Activated T-helper 17 cell treated with anti-CD3 and anti-CD28 coated beads, Interleukin-2, amount 50 U/mL, for 72 hours (primary cell): ENCODE data around the gene LCLAT1. TPM values are rescaled to one million over a fixed set of nuclear protein-coding genes. Genes with fewer than 3 reads are reported as not detected.
A peak's percentile ranks its signal among the peaks of the same experiment; 100 is the strongest.

Experiments
- ATAC-seq: fragments of 150-1000 bp; cut with Tn5 transposase; replicated peaks from 2 replicates; pipeline ENCODE4 v1.10.0; 2021; ENCODE audit warnings: mild to moderate bottlenecking, moderate library complexity
- H3K27ac Mint-ChIP-seq: one replicate; pipeline ENCODE4 v1.8.0; 2022; ENCODE audit warnings: mixed read lengths
- H3K27me3 Mint-ChIP-seq: one replicate; pipeline ENCODE4 v1.8.0; 2022; ENCODE audit warnings: mixed read lengths
- H3K36me3 Mint-ChIP-seq: one replicate; pipeline ENCODE4 v1.8.0; 2022; ENCODE audit warnings: low read depth, mild to moderate bottlenecking, mixed read lengths
- H3K4me1 Mint-ChIP-seq: one replicate; pipeline ENCODE4 v1.8.0; 2022; ENCODE audit warnings: mixed read lengths
- H3K4me3 Mint-ChIP-seq: one replicate; pipeline ENCODE4 v1.8.0; 2022; ENCODE audit warnings: mild to moderate bottlenecking, mixed read lengths
- H3K9me3 Mint-ChIP-seq: one replicate; pipeline ENCODE4 v1.8.0; 2022; ENCODE audit warnings: mixed read lengths
- total RNA-seq, 2 donors: library from RNA; stranded (reverse); gene quantifications; one replicate each; pipeline ENCODE4 v1.2.3, GENCODE V29; 2022

LCLAT1 gene
- total RNA-seq, 2 donors from 2014 or later: 14.5 to 18.0 TPM

DNA sequence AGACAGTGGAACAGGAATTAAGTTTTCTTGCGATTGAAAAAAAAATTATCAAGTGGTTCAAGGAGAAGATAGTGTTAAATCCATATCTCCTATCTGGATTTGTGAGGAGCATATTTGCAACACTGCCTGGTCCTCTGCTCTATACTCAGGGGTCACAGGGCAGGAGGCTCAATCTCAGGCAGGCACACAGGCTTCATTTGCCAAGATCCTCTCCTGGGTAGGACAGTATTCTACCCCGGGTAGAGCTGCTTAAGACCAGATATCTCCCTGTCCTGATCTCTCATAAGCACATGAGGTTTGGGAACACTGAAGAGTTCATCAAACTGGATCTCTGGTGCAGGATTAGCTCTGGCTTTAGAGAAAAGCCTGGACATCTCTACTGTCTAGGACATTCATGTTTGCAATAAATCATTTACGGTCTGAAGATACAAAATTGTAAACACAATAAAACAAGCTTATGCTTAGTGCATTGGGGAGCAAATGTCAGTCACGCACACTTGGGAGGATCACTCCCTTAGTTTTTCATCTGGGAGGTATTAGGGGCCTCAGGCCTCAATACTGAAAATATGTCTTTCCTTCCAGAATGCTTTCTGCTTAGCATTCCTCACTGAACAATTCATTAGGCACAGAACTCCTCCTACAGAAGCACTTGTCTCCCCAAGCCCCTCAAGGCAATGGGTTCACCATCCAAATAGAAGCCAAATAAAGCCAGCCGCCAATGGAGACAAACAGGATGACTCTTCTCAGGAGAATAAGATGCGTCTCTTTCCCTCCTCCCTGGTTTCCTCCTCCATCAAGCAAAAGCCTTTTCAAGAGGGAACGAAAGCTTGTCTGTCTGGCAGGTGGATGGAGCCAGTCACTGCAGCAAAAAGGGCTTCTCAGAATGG lies 34.1 kb upstream of the LCLAT1 start:
- Mint-ChIP-seq H3K9me3 (no peaks in the 10 kb centered on the region), H3K36me3 (no peaks in the 10 kb centered on the region), H3K27ac (no peak overlapping the region), H3K27me3 (no peaks in the 10 kb centered on the region), H3K4me3 (no peak overlapping the region), H3K4me1 (peaks cover 17% of the 10 kb centered on the region)
- no peak for ATAC-seq

DNA sequence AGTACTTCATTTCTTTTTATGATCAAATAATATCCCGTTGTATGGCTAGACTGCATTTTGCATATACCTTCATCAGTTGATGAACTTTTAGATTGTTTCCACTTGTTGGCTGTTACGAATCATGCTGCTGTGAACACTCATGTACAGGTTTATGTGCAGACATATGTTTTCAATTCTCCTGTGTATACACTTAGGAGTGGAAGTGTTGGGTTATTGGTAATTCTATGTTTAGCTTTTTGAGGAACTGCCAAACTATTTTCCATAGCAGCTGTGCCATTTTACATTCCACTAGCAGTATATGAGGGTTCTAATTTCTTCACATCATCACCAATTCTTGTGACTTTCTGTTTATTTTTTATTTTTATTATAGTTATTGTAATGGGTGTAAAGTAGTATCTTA lies 32.1 kb upstream of the LCLAT1 start:
- Mint-ChIP-seq H3K27ac (no peak overlapping the region), H3K4me3 (no peak overlapping the region), H3K4me1 (peaks cover 10% of the 10 kb centered on the region), H3K36me3 (no peaks in the 10 kb centered on the region), H3K27me3 (no peaks in the 10 kb centered on the region), H3K9me3 (no peaks in the 10 kb centered on the region)
- ATAC-seq: no peak

DNA sequence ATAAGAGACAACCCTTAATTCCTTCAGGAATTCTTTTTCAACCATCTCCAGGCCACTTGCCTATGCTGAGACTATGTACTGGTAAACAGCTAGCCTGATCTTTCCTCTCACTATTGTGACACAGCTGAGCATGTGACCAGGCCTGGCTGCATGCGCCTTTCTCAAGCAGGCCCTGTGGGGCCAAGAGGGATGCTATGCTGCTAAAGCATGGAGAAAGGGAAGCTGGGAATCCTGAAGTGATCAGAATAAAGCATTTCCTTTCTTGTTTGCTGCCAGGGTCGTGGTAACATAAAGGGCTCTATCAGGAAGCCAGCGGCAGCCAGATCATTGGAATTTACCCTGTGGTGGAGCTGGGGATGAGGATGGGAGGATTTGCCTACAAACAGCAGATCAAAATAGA lies 29.8 kb upstream of the LCLAT1 start:
- Mint-ChIP-seq H3K9me3 (no peaks in the 10 kb centered on the region), H3K4me1 (peaks cover 16% of the 10 kb centered on the region), H3K36me3 (no peaks in the 10 kb centered on the region), H3K27ac (no peak overlapping the region), H3K27me3 (no peaks in the 10 kb centered on the region), H3K4me3 (no peak overlapping the region)
- ATAC-seq: no peak

DNA sequence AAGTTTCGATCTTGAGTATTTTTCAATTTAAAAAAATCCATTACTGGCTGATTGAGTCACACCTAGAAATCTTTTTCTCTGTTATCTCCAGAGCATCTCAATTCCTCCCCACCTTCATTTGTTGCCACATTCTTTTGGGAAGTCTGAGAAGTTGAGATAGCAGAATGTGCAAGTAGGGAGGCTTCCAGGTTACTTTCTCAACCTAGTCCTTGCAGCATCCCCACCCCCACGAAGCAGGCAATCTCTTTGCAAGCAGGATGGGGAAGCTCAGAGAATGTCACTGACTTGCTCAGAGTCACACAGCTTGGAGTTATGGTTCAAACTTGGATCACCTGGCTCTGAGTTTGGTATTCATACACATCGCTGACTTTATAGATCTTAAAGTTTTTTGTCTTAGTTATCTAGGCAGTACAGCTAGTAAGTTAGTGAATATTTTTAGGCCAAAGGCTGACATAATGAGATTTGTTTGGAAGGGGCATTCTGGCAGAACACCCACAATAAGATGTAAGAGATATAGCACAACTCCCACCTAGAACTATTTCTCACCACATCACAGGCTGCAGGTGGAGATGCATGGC lies 25.9 kb upstream of the LCLAT1 start:
- Mint-ChIP-seq H3K27ac (peak overlapping the region; percentile 94), H3K4me3 (peak overlapping the region; percentile 72), H3K4me1 (peaks cover 23% of the 10 kb centered on the region), H3K9me3 (no peaks in the 10 kb centered on the region), H3K36me3 (no peaks in the 10 kb centered on the region), H3K27me3 (no peaks in the 10 kb centered on the region)
- no peak for ATAC-seq

DNA sequence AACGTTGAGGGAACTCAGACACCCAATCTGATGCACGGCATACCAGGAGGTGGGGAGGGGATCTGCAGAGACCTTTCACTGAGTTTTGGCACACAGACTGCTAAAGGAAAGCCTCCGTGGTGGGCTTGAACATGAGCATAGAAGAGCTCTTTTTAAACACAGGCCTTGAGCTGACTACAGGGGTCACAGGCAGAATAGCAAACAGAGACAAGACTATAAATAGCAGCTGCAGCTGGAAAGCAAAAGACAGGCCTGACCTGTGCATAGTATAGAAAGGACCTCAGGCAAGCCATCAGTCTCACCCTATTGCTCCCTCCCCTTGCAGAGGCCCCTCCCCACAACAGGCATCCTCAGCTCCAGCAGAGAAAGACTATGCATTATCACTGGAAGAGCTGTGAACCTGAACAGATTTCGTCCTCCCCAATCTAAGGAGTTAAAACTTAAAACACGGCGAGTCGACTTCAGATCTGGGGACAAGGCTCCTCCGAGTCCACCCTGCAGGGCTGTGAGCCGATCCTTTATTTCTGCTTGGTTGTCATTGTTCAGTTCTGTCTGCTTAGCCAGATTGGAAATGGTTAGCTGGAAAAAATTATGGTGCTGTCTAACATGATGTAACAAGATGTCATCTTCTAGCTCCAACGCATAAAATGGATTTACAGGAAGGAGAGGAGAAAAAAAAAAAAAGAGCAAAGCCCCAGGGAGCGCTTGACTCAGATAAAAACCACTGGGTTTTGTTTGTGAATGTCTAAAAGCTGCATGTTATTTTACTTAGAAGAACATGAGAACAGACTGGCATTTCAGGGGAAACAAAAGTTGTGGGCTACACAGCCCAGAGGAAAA lies 25.2 kb upstream of the LCLAT1 start:
- Mint-ChIP-seq H3K4me1 (peaks cover 23% of the 10 kb centered on the region), H3K27ac (peak overlapping the region; percentile 94), H3K9me3 (no peaks in the 10 kb centered on the region), H3K27me3 (no peaks in the 10 kb centered on the region), H3K36me3 (no peaks in the 10 kb centered on the region), H3K4me3 (peak overlapping the region; percentile 72)
- peak; percentile 68 for ATAC-seq

DNA sequence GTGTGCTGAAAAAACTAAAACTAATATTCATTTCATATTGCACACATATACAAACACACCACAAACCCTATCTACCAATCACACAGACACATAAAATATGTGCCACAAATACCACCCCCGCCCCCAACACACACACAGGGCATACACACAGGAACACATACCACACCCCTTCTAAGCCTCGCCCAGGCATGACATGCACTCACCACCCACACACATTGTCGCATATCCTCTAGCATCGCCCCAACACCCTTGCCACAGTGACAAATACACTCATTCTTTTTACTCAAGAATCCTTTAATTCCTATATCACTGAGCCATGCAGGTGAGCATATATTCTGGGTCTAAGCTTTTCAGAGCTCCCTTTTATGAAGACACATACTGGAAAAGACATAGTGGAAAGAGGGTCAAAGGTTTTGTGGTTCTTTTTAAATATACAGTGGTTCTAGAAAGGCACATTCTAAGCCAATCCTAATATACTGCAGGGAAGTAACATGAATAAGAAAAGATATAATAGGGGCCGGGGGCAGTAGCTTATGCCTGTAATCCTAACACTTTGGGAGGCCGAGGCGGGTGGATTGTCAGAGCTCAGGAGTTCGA lies 24.5 kb upstream of the LCLAT1 start:
- ATAC-seq: peak; percentile 98
- Mint-ChIP-seq H3K27ac (peak overlapping the region; percentile 94), H3K4me1 (peaks cover 23% of the 10 kb centered on the region), H3K36me3 (no peaks in the 10 kb centered on the region), H3K9me3 (no peaks in the 10 kb centered on the region), H3K4me3 (peak overlapping the region; percentile 72), H3K27me3 (no peaks in the 10 kb centered on the region)

DNA sequence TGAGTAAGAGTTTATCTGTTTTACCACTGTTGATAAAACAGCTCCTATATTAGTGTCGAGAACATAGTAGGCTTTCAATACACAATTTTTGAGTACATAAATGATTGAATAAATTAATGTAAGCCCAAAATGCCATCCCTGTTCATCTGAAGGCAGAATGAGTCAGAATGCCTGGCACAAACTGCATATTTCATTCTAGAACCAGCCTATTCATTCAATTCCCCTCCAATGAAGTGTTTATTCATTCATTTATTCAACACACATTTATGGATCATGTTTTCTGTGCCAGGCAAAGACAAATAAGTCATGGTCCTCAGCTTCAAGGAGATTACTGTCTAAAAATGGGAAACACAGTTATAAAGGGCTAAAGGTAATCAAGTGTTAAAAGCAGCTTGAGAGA lies 22.8 kb upstream of the LCLAT1 start:
- no peaks in the 10 kb centered on the region for H3K36me3 Mint-ChIP-seq
- no peaks in the 10 kb centered on the region for H3K27me3 Mint-ChIP-seq
- H3K4me1 Mint-ChIP-seq: peaks cover 23% of the 10 kb centered on the region
- ATAC-seq: no peak
- no peak overlapping the region for H3K27ac Mint-ChIP-seq
- H3K4me3 Mint-ChIP-seq: no peak overlapping the region
- H3K9me3 Mint-ChIP-seq: no peaks in the 10 kb centered on the region

DNA sequence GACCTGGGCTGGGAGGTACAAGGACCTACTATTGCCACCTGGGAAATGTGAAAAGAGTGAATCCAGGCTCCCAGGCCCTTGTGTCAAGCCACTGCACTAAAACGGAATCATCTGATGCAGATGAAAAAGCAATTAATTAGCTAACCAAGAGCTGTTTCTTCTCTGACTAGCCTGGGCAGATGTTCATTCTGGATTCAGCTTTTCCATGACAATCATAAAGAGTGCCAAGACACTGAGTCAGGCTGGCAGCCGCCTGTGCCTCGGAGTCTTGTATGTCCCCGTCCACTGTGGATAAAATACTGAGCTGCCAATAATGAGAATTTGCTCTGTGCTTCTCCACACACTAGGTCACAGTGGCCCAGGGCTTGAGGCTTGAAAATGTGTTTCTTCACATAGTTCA lies 21.7 kb upstream of the LCLAT1 start:
- Mint-ChIP-seq H3K36me3 (no peaks in the 10 kb centered on the region), H3K9me3 (no peaks in the 10 kb centered on the region), H3K27ac (no peak overlapping the region), H3K4me3 (no peak overlapping the region), H3K27me3 (no peaks in the 10 kb centered on the region), H3K4me1 (peaks cover 23% of the 10 kb centered on the region)
- ATAC-seq: no peak

DNA sequence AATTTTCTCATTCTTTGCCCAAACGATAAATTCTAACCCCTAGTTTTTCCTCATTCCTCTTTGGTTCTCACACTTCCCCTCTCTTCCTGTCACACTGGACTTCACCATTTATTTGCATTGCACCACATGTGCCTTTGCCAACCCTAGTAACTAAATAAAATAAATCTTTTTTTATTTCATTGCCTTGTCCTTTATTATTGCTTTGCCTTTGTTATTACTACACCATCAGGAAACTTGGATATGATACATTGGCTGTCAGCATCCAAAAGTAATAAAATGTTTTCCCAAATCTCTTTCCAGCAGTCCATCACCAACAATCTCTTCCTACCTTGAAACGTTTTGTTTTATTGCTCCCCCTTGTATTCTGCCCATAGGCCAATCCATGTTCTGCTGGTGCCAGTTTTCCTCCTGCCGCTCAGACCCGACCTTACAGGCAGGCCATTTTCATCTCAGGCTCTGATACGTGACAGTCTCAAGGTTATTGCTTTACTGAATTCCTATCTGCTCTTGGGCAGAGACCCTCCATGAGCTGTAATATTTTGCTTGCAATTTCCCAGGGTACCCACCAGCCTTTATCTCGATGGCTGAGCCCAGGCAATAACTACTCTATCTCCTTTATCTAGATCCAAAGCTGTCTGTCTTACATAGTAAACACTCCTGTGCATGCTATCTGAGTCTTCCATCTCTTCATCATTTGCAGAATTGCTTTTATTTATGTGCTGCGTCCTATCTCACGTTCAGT lies 19.3 kb upstream of the LCLAT1 start:
- Mint-ChIP-seq H3K27me3 (no peaks in the 10 kb centered on the region), H3K4me1 (peaks cover 1% of the 10 kb centered on the region), H3K4me3 (no peak overlapping the region), H3K9me3 (no peaks in the 10 kb centered on the region), H3K27ac (peak overlapping the region; percentile 12), H3K36me3 (no peaks in the 10 kb centered on the region)
- ATAC-seq: no peak

DNA sequence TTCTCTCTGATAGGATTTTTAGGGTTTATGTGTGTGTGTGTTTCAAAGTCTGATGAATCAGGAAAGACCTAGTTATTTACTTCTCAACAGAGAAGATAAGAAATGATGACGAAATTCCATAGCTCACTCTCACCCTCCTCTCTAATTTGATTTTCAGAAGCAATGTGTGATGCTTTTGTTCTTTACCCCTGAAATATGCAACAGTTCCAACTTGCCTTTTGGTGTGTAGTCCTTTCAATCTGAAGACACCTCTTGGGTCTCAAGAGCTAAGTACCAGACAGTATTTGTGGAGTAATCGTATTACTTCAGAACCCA lies 18.7 kb upstream of the LCLAT1 start:
- peak; percentile 20 for ATAC-seq
- Mint-ChIP-seq H3K4me3 (peak overlapping the region; percentile 29), H3K4me1 (no peaks in the 10 kb centered on the region), H3K27ac (peak overlapping the region; percentile 21), H3K9me3 (no peaks in the 10 kb centered on the region), H3K36me3 (no peaks in the 10 kb centered on the region), H3K27me3 (no peaks in the 10 kb centered on the region)

DNA sequence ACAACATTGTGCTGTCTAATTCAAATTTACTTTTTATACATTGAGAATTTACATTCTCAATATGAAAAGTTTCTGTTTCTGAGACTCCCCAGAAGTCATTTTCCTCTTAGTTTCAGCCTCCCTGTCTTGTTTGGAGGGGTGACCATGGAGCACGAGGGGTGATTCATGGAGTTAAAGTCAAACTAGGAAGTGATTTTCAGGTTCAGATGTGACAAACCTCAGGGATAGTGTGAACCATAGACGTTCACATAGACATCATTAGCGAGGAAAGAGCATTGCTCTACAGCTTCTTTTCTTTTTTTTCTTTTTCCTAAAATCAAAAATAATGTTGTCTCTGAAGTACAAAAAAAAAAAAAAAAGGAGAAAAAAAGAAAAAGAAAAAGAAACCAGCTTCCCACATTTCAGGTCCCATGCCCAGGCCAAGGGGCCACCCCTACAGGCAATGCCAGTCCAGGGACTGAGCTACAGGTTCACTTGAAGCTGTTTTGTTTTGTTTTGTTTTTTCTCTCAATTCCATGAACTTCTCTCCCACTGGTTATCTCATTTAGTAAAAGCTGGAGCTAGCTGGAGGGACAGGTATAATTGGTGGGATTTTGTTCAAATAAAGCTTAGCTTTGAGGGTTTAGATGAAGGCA lies 18.1 kb upstream of the LCLAT1 start:
- Mint-ChIP-seq H3K4me1 (no peaks in the 10 kb centered on the region), H3K9me3 (no peaks in the 10 kb centered on the region), H3K36me3 (no peaks in the 10 kb centered on the region), H3K4me3 (peak overlapping the region; percentile 29), H3K27me3 (no peaks in the 10 kb centered on the region), H3K27ac (peak overlapping the region; percentile 21)
- ATAC-seq: peak; percentile 89

DNA sequence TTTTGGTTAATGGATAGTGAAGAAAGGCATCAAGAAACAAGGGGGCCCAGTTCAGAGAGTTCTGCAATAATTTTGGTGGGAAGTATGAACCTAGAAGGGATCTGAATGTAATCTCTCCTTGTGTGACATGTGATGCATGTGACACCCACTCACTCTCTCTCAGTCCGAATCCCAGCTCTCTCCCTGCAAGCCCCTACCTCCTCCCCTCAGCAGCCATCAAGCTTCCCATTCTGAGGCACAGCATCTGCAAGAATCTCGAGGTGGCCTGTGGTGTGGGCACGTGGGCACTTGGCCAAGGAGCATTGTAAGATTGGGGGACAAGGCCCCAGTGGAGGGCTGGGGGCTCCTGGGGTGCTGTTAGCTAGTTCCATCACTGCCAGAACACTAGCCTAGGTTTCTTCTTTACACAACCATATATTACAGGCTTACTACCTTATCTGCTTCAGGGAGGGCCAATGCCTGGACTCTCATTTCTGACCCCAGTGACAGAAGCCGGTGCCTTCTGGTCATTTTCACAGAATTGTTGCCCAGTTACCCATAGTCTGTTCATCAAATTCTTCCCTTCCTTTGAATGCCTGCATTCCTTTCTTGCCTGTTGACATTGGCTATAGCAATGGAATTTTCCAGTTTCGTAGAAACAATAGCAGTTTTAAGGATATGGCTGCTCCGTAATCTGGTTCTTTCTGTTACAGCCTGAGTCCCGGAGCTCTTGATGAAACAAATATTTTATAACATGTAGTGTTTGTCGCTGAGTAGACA lies 13.3 kb upstream of the LCLAT1 start:
- Mint-ChIP-seq H3K9me3 (no peaks in the 10 kb centered on the region), H3K36me3 (no peaks in the 10 kb centered on the region), H3K27me3 (no peaks in the 10 kb centered on the region), H3K4me3 (no peak overlapping the region), H3K4me1 (peaks cover 8% of the 10 kb centered on the region), H3K27ac (no peak overlapping the region)
- no peak for ATAC-seq

DNA sequence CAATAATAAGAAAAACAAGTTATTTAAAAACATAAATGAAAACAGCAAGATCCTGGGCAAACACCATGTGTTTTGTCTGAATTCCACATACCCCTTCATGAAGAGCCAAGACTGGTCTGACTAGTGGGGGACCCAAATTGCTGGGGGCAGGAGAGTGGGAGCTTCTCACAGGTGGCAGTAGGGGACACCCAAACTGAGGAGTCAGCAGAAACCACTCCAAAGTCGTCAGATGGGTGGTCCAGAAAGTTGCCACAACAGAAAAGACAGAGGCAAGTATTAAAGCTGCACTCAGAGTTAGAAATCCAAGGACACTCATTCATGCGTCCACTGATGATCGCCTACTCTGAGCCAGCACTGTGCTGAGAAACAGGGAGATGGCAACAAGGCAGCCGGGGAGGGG lies 12.3 kb upstream of the LCLAT1 start:
- peaks cover 8% of the 10 kb centered on the region for H3K4me1 Mint-ChIP-seq
- H3K9me3 Mint-ChIP-seq: no peaks in the 10 kb centered on the region
- no peaks in the 10 kb centered on the region for H3K27me3 Mint-ChIP-seq
- H3K4me3 Mint-ChIP-seq: no peak overlapping the region
- no peak for ATAC-seq
- peak overlapping the region; percentile 70 for H3K27ac Mint-ChIP-seq
- H3K36me3 Mint-ChIP-seq: no peaks in the 10 kb centered on the region
